Activated CD4-positive, alpha-beta T cell treated with anti-CD3 and anti-CD28 coated beads for 36 hours (primary cell): Measurements from ENCODE around the gene ANKRD2. TPM values are rescaled to one million over a fixed set of nuclear protein-coding genes. Genes with fewer than 3 reads are reported as not detected.
"Not testable (repeated sequence)": the region's sequence is repeated elsewhere in the genome, so short reads cannot be mapped to it uniquely, and the experiment has no call there.

Experiments
- ATAC-seq: fragments of 200-7000 bp; cut with Tn5 transposase; one replicate; pipeline ENCODE4 v1.10.0; 2021; ENCODE audit warnings: mild to moderate bottlenecking, moderate library complexity
- CTCF ChIA-PET: fragments of 350-600 bp; sonication (Branson Sonifier 250); formaldehyde crosslinking; loops from one replicate; lab custom pipeline; 2021; ENCODE audit warnings: antibody characterized with exemption; lab: Charles Lee
- POLR2A ChIA-PET: fragments of 350-600 bp; sonication (Branson Sonifier 250); formaldehyde crosslinking; loops from one replicate; lab custom pipeline; 2021; ENCODE audit warnings: antibody characterized with exemption, inconsistent platforms; lab: Charles Lee
- DNase-seq: peaks from one replicate; pipeline ENCODE4 v3.0.0-alpha.2; 2020
- H3K27ac Mint-ChIP-seq: one replicate; pipeline ENCODE4 v1.8.0; 2021; ENCODE audit warnings: mixed read lengths
- H3K27me3 Mint-ChIP-seq: one replicate; pipeline ENCODE4 v1.8.0; 2021; ENCODE audit warnings: mixed read lengths
- H3K36me3 Mint-ChIP-seq: one replicate; pipeline ENCODE4 v1.8.0; 2021; ENCODE audit warnings: low read depth, mixed read lengths
- H3K4me1 Mint-ChIP-seq: one replicate; pipeline ENCODE4 v1.8.0; 2021; ENCODE audit warnings: mixed read lengths
- H3K4me3 Mint-ChIP-seq: one replicate; pipeline ENCODE4 v1.8.0; 2021; ENCODE audit warnings: mild to moderate bottlenecking, moderate library complexity, mixed read lengths
- H3K9me3 Mint-ChIP-seq: one replicate; pipeline ENCODE4 v1.8.0; 2021; ENCODE audit warnings: low read depth, mixed read lengths
- intact Hi-C, 2 experiments: fragments of 100-400 bp; cut with DNase I in 1 of 2; cut with micrococcal nuclease in 1 of 2; formaldehyde crosslinking; loops; one replicate each; pipeline versions ENCODE4 v1.14.2 to v1.15.1; 2022 to 2024; cut with DNase I, micrococcal nuclease
- total RNA-seq, 2 experiments: library from RNA; stranded (reverse); gene quantifications; one replicate each; pipeline ENCODE4 v1.2.3, GENCODE V29; 2021

The ANKRD2 gene
- total RNA-seq, 2 experiments from 2014 or later: not detected

GRCh38 chr10:97575127-97575668 is 2.6 kb downstream of the ANKRD2 start:
- no peak overlapping the region for H3K27ac Mint-ChIP-seq
- DNase-seq (no peak), ATAC-seq (no peak)
- intact Hi-C loops: no loop called here
- no peaks in the 10 kb centered on the region for H3K4me1 Mint-ChIP-seq
- CTCF ChIA-PET: interaction anchor here (1.2 to 1.4 kb wide), 2 partner anchors 41 to 101 kb away, joined by 4 read pairs; no protein-coding TSS in a partner anchor
- POLR2A ChIA-PET: no interaction called here
- H3K4me3 Mint-ChIP-seq: no peak overlapping the region
- H3K9me3 Mint-ChIP-seq: no peaks in the 10 kb centered on the region
- no peaks in the 10 kb centered on the region for H3K36me3 Mint-ChIP-seq
- H3K27me3 Mint-ChIP-seq: no peaks in the 10 kb centered on the region

- H3K27ac Mint-ChIP-seq, ATAC-seq, H3K27me3 Mint-ChIP-seq, intact Hi-C loops, H3K4me3 Mint-ChIP-seq, H3K4me1 Mint-ChIP-seq, POLR2A ChIA-PET, DNase-seq, H3K9me3 Mint-ChIP-seq, H3K36me3 Mint-ChIP-seq: not testable (repeated sequence)
- CTCF ChIA-PET: interaction anchor here (1.4 kb wide), 1 partner anchor 100 kb away, joined by 4 read pairs; no protein-coding TSS in a partner anchor
Measured at GRCh38 chr10:97576487-97576886, 3.9 kb downstream of the ANKRD2 start.

GRCh38 chr10:97577701-97578100 is 5.1 kb downstream of the ANKRD2 start:
- no peak for ATAC-seq
- Mint-ChIP-seq H3K4me1 (no peaks in the 10 kb centered on the region), H3K9me3 (no peaks in the 10 kb centered on the region), H3K4me3 (no peak overlapping the region), H3K27me3 (no peaks in the 10 kb centered on the region), H3K36me3 (no peaks in the 10 kb centered on the region), H3K27ac (no peak overlapping the region)
- intact Hi-C loops: no loop called here
- CTCF ChIA-PET: interaction anchor here (0.6 kb wide), 1 partner anchor 811 kb away, joined by 4 read pairs; no protein-coding TSS in a partner anchor
- POLR2A ChIA-PET: no interaction called here
- no peak for DNase-seq

GRCh38 chr10:97578171-97578844 is 5.7 kb downstream of the ANKRD2 start:
- intact Hi-C loops: no loop called here
- CTCF ChIA-PET: interaction anchor here (0.6 kb wide), 1 partner anchor 810 kb away, joined by 4 read pairs; no protein-coding TSS in a partner anchor
- Mint-ChIP-seq H3K4me3 (no peak overlapping the region), H3K27me3 (no peaks in the 10 kb centered on the region), H3K9me3 (no peaks in the 10 kb centered on the region), H3K4me1 (no peaks in the 10 kb centered on the region), H3K27ac (no peak overlapping the region), H3K36me3 (no peaks in the 10 kb centered on the region)
- no peak for DNase-seq
- POLR2A ChIA-PET: no interaction called here
- ATAC-seq: no peak

GRCh38 chr10:97580421-97581367 is 8.1 kb downstream of the ANKRD2 start:
- Mint-ChIP-seq H3K4me3 (no peak overlapping the region), H3K36me3 (no peaks in the 10 kb centered on the region), H3K27ac (no peak overlapping the region), H3K27me3 (no peaks in the 10 kb centered on the region), H3K9me3 (no peaks in the 10 kb centered on the region), H3K4me1 (no peaks in the 10 kb centered on the region)
- ATAC-seq: no peak
- intact Hi-C loops: no loop called here
- CTCF ChIA-PET: interaction anchor here (0.5 to 1.9 kb wide), 4 partner anchors 9 to 107 kb away, joined by 3 to 5 read pairs (median 4); no protein-coding TSS in a partner anchor
- no peak for DNase-seq
- POLR2A ChIA-PET: no interaction called here

- H3K27me3 Mint-ChIP-seq: no peaks in the 10 kb centered on the region
- intact Hi-C loops: no loop called here
- DNase-seq (no peak), ATAC-seq (no peak)
- H3K36me3 Mint-ChIP-seq: no peaks in the 10 kb centered on the region
- no peaks in the 10 kb centered on the region for H3K4me1 Mint-ChIP-seq
- CTCF ChIA-PET: interaction anchor here (0.5 to 1.2 kb wide), 4 partner anchors 10 to 263 kb away, joined by 3 to 4 read pairs (median 3); partner anchors contain the start of gene FRAT1
- no peak overlapping the region for H3K27ac Mint-ChIP-seq
- H3K4me3 Mint-ChIP-seq: no peak overlapping the region
- POLR2A ChIA-PET: no interaction called here
- no peaks in the 10 kb centered on the region for H3K9me3 Mint-ChIP-seq
Measured at GRCh38 chr10:97582169-97582568, 9.6 kb downstream of the ANKRD2 start.

GRCh38 chr10:97583476-97583875 is 10.9 kb downstream of the ANKRD2 start:
- Mint-ChIP-seq H3K4me3 (no peak overlapping the region), H3K27me3 (no peaks in the 10 kb centered on the region), H3K27ac (no peak overlapping the region), H3K36me3 (no peaks in the 10 kb centered on the region), H3K4me1 (no peaks in the 10 kb centered on the region), H3K9me3 (no peaks in the 10 kb centered on the region)
- intact Hi-C loops: no loop called here
- CTCF ChIA-PET: interaction anchor here (1.6 to 2.0 kb wide), 2 partner anchors 11 to 49 kb away, joined by 5 to 7 read pairs; no protein-coding TSS in a partner anchor
- no peak for DNase-seq
- no peak for ATAC-seq
- POLR2A ChIA-PET: no interaction called here

- Mint-ChIP-seq H3K9me3 (no peaks in the 10 kb centered on the region), H3K4me3 (no peak within 1 kb of the TSS), H3K27ac (no peak within 1 kb of the TSS), H3K36me3 (no peaks in the 10 kb centered on the region), H3K4me1 (no peaks in the 10 kb centered on the region), H3K27me3 (no peaks in the 10 kb centered on the region)
- ChIA-PET POLR2A (no interaction called here), CTCF (interaction anchor here (0.9 to 2.0 kb wide), 4 partner anchors 11 to 50 kb away, joined by 3 to 7 read pairs (median 4); partner anchors contain the start of gene ANKRD2)
- DNase-seq: no peak
- intact Hi-C loops: no loop called here
- ATAC-seq: peak; percentile 33
Measured at GRCh38 chr10:97584060-97584797, 11.7 kb downstream of the ANKRD2 start, which contains the start of gene HOGA1. TSS of gene HOGA1 (plus strand) at chr10:97584389. CDS start at chr10:97584704, 315 bp downstream.

GRCh38 chr10:97584798-97585438 is 12.3 kb downstream of the ANKRD2 start:
- Mint-ChIP-seq H3K27ac (no peak overlapping the region), H3K36me3 (no peaks in the 10 kb centered on the region), H3K9me3 (no peaks in the 10 kb centered on the region), H3K27me3 (no peaks in the 10 kb centered on the region), H3K4me3 (no peak overlapping the region), H3K4me1 (no peaks in the 10 kb centered on the region)
- ChIA-PET POLR2A (no interaction called here), CTCF (interaction anchor here (0.9 to 2.0 kb wide), 4 partner anchors 12 to 50 kb away, joined by 3 to 7 read pairs (median 4); partner anchors contain the start of gene ANKRD2)
- DNase-seq (no peak), ATAC-seq (no peak)
- intact Hi-C loops: no loop called here

- H3K9me3 Mint-ChIP-seq: no peaks in the 10 kb centered on the region
- ATAC-seq (no peak), DNase-seq (no peak)
- intact Hi-C loops: no loop called here
- H3K4me1 Mint-ChIP-seq: no peaks in the 10 kb centered on the region
- no peak overlapping the region for H3K27ac Mint-ChIP-seq
- H3K4me3 Mint-ChIP-seq: no peak overlapping the region
- H3K36me3 Mint-ChIP-seq: no peaks in the 10 kb centered on the region
- ChIA-PET CTCF (interaction anchor here (2.0 kb wide), 1 partner anchor 51 kb away, joined by 7 read pairs; no protein-coding TSS in a partner anchor), POLR2A (no interaction called here)
- H3K27me3 Mint-ChIP-seq: no peaks in the 10 kb centered on the region
Measured at GRCh38 chr10:97585439-97585811, 12.8 kb downstream of the ANKRD2 start.
